Skeletal muscle cell (primary cell): ENCODE data around the gene LGALS8.
A peak's percentile ranks its signal among the peaks of the same experiment; 100 is the strongest.
"Not testable (repeated sequence)": the region's sequence is repeated elsewhere in the genome, so short reads cannot be mapped to it uniquely, and the experiment has no call there.

Source experiments
- DNase-seq: peaks from one replicate; pipeline ENCODE4 v3.0.0-alpha.2; 2010; ENCODE audit warnings: low read depth
- H3K4me3 ChIP-seq: 2 replicates; pipeline ENCODE4 v1.5.1; 2011; ENCODE audit warnings: low read depth, mild to moderate bottlenecking, control low read depth, low read length, moderate library complexity

The LGALS8 gene

DNA sequence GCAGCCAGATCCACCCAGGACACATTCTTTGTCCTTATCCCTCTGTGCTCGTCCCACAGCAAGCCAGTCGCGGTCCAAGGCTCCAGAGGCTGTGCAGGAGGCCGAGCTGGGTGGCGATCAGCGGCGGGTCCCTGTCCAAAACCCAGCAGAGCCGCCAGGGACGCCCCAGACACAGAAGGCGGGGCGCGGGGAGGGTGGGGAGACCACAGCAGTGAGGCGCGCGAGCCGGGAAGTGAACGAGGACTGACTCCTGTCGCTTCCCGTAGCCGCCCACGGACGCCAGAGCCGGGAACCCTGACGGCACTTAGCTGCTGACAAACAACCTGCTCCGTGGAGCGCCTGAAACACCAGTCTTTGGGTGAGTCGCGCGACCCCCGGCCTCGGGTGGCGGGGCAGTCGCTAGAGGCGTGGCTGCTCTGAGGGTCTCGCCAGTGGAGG lies at the start of gene LGALS8:
LGALS8 (plus strand) TSS at position 279 of the 438 bp plus-strand sequence. CDS start 2,089 bp downstream, outside the sequence.
- DNase-seq = peak; percentile 61

GRCh38 chr1:236476019-236476418 lies 47.8 kb upstream of the LGALS8 start:
- no peak for DNase-seq
- no peak overlapping the region for H3K4me3 ChIP-seq

More for the DNA sequence above, at the start of gene LGALS8:
- H3K4me3 ChIP-seq = peak within 1 kb of the TSS; percentile 92

DNA sequence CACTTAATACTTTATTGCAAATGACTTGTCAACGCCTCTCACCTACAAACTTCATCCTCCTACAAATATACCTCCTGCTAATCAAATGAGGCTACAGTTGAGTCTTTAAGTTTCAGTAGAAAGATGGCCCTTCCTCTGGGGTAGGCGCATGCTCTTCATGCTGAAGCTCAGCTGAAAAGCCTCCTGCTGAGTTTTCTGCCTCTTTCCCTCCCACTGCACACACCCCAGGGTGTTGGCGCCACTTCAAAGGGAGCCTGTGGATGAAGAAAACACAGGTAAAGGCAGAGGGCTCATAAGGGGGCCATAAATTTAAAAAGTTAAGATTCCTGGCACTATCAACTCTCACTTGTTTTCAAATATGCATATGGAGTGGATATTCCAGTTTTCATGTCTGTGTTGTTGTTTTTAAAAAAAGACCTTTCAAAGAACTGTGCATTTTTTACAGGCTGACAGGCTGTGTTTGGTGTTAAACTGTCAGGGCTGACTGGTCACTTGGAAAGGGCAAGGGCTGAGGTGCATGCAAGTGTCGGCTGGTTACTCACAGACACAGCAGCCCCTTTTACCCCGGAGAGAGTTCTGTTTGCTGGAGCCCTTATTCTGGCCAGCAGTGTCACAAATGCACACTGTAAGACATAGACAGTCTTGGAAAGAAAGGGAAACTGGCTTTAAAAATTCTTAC lies 42.9 kb upstream of the LGALS8 start:
- no peak for DNase-seq

GRCh38 chr1:236484310-236484971 lies 39.3 kb upstream of the LGALS8 start:
- no peak overlapping the region for H3K4me3 ChIP-seq
- DNase-seq = no peak

More for the DNA sequence above, 42.9 kb upstream of the LGALS8 start:
- no peak overlapping the region for H3K4me3 ChIP-seq

GRCh38 chr1:236486356-236487002 lies 37.3 kb upstream of the LGALS8 start:
- no peak overlapping the region for H3K4me3 ChIP-seq
- no peak for DNase-seq

GRCh38 chr1:236489161-236489560 lies 34.6 kb upstream of the LGALS8 start:
- H3K4me3 ChIP-seq = not testable (repeated sequence)

DNA sequence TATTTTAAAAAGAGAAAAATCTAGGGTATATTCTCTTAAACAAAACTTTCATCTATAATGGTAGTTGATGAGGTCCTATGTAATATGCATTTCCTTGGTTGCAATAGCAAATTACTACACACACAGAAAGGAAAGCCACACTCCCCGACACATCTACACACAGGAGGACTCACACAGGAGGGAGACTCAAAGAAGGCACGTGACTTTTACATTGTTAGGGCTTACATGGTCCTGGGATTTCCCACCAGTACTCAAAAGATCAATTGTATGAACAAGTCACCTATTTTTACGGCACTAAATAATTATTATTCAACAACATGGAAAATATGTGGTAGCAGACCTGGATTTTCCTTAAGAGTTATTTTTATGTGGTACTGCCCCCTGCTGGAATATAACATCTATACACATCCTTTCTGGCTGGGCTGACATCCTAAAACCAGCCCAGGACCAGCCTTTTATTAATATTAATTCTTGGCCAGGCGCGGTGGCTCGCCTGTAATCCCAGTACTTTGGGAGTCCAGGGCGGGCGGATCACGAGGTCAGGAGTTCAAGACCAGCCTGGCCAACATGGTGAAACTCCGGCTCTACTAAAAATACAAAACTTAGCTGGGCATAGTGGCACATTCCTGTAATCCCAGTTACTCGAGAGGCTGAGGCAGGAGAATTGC lies 33.9 kb upstream of the LGALS8 start:
- H3K4me3 ChIP-seq = no peak overlapping the region
- DNase-seq = no peak

More at GRCh38 chr1:236489161-236489560, 34.6 kb upstream of the LGALS8 start:
- not testable (repeated sequence) for DNase-seq

GRCh38 chr1:236491469-236492136 lies 32.2 kb upstream of the LGALS8 start:
- no peak for DNase-seq
- no peak overlapping the region for H3K4me3 ChIP-seq

- H3K4me3 ChIP-seq = no peak overlapping the region
- DNase-seq = no peak
Observed at GRCh38 chr1:236492378-236492777, 31.4 kb upstream of the LGALS8 start.

DNA sequence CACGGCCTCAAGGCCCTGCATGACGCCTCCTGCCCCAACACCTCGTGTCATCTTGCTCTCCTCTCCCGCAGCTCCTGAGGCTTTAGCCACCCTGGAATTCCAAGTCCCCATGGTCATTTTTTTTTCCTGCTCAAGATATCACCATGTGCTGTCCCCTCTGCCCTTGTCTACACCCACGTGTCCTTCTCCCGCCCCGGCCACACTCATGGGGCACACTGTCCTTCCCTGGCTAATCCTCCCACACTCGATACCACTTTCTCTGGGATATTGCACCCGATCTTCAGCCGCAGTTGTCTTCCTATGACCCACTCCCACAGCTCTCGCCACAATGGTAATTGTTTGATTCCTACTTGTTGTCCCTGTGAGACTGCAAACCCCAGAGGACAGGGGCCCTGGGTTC lies 29.7 kb upstream of the LGALS8 start:
- no peak for DNase-seq
- no peak overlapping the region for H3K4me3 ChIP-seq

- no peak for DNase-seq
- H3K4me3 ChIP-seq = no peak overlapping the region
Observed at GRCh38 chr1:236494586-236495466, 29.0 kb upstream of the LGALS8 start.

DNA sequence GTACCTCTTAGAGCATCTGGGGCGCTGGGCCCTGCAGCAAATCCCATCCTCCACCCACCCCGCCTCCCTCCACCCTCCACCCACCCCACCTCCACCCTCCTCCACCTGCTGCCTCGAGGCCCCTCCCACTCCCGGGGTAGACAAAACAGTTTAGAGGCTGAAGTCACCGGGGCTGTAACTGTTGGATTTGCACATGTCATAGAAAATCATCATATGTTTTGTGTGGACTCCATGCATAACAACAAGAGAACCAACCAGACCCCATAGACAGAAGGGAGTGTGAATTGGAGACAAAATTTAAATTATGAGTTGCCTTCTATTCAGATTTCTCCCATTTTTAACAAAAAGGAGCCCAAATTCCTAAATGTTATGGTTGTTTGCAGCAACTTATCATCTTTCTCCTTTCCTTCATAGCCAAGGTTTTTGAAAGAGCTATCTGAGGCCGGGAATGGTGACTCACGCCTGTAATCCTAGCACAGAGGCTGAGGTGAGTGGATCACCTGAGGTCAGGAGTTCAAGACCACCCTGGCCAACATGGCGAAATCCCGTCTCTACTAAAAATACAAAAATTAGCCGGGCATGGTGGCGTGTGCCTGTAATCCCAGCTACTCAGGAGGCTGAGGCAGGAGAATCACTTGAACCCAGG lies 28.2 kb upstream of the LGALS8 start:
- DNase-seq = no peak

GRCh38 chr1:236497908-236498307 lies 25.9 kb upstream of the LGALS8 start:
- no peak for DNase-seq
- no peak overlapping the region for H3K4me3 ChIP-seq

More for the DNA sequence above, 28.2 kb upstream of the LGALS8 start:
- no peak overlapping the region for H3K4me3 ChIP-seq

DNA sequence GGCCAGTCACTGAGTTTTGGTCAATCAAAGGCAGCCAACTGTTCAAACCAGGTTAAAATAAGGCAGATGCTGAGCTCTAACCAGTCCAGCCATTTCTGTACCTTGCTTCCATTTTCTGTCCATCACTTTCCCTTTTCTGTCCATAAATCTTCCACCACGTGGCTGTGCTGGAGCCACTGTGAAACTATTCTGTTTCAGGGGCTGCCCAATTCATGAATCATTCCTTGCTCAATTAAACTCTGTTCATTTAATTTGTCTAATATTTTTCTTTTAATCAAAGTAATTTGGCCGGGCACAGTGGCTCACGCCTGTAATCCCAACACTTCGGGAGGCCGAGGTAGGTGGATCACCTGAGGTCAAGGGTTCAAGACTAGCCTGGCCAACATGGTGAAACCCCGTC lies 22.7 kb upstream of the LGALS8 start:
- H3K4me3 ChIP-seq = no peak overlapping the region
- no peak for DNase-seq

DNA sequence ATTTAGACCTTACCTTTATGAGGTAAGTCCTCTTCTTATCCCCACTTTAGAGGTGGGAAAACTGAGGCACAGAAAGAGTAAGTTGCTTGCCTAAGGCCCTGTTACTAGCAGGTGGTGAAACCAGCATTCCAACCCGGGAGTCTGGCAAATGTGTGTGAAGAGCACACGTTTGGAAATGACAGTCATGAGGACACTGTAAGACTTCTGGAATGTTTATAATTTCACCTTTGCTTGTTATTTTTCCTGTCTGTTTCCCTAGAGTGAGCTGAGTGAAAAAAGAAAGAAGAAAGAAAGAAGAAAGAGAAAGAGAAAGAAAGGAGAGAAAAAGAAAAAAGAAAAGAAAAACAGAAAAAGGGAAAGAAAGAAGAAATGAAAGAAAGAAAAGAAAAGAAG lies 21.2 kb upstream of the LGALS8 start:
- no peak overlapping the region for H3K4me3 ChIP-seq
- no peak for DNase-seq

- H3K4me3 ChIP-seq = peak overlapping the region; percentile 34
- no peak for DNase-seq
Observed at GRCh38 chr1:236502972-236503639, 20.7 kb upstream of the LGALS8 start.

- DNase-seq = not testable (repeated sequence)
Observed at GRCh38 chr1:236504338-236504737, 19.4 kb upstream of the LGALS8 start.

More at GRCh38 chr1:236504338-236504737, 19.4 kb upstream of the LGALS8 start:
- not testable (repeated sequence) for H3K4me3 ChIP-seq
